ENCODE results near the gene PLA2G15. TPM values are rescaled to one million over a fixed set of nuclear protein-coding genes. Genes with fewer than 3 reads are reported as not detected.

Gene PLA2G15
- total RNA-seq, 1 donor from 2014 or later: 29.6 TPM

Small RNAs within 50 kb of the gene (microRNA-seq; reads per million reads assigned to microRNA genes)
- gene MIR6773 (ENCODE audit: borderline number of aligned reads): not detected

Other genes starting within 250 kb of the PLA2G15 start
- not detected in 3 replicates for gene DPEP2, start 245.9 kb upstream of the PLA2G15 start, total RNA-seq
- not detected in 3 replicates for gene DPEP2NB, start 229.5 kb upstream of the PLA2G15 start, total RNA-seq
- gene DDX28, start 222.1 kb upstream of the PLA2G15 start, total RNA-seq: 5.8 to 6.7 TPM (median 6.6 TPM) in 3 replicates
- 12.2 to 15.9 TPM (median 12.7 TPM) in 3 replicates for gene DUS2, start 222.1 kb upstream of the PLA2G15 start, total RNA-seq
- gene NFATC3, start 160.0 kb upstream of the PLA2G15 start, total RNA-seq: 32.2 to 38.0 TPM (median 37.7 TPM) in 3 replicates
- 0.42 to 0.44 TPM in 2 of 3 replicates, not detected in the other for gene ESRP2, start 9.2 kb upstream of the PLA2G15 start, total RNA-seq
- gene SLC7A6, start 19.2 kb downstream of the PLA2G15 start, total RNA-seq: 49.5 to 57.3 TPM (median 55.9 TPM) in 3 replicates
- gene SLC7A6OS, start 65.6 kb downstream of the PLA2G15 start, total RNA-seq: 9.5 to 12.7 TPM (median 11.8 TPM) in 3 replicates
- gene PRMT7, start 65.6 kb downstream of the PLA2G15 start, total RNA-seq: 25.1 to 41.8 TPM (median 26.7 TPM) in 3 replicates
- gene SMPD3, start 203.1 kb downstream of the PLA2G15 start, total RNA-seq: 0.07 TPM in 1 of 3 replicates, not detected in the others

Measured in chondrocyte (in vitro differentiated cells).